ENCODE results near the gene DUSP6. TPM values are rescaled to one million over a fixed set of nuclear protein-coding genes. Genes with fewer than 3 reads are reported as not detected.
"Not testable (repeated sequence)": the region's sequence is repeated elsewhere in the genome, so short reads cannot be mapped to it uniquely, and the experiment has no call there.

DUSP6 gene
- polyA plus RNA-seq, 1 donor = 76.1 TPM

- DNase-seq = no peak
These were observed 1.7 kb upstream of the DUSP6 start for GRCh38 chr12:89353823-89354611.

GRCh38 chr12:89353188-89353822 lies 1.0 kb upstream of the DUSP6 start:
- peak; percentile 82 for DNase-seq

- DNase-seq = no peak
These were observed 134 bp downstream of the DUSP6 start for GRCh38 chr12:89352242-89352491.

- DNase-seq = no peak
These were observed 636 bp downstream of the DUSP6 start for GRCh38 chr12:89351489-89352241.

- DNase-seq = no peak
These were observed 1.4 kb downstream of the DUSP6 start for GRCh38 chr12:89350630-89351488.

GRCh38 chr12:89350260-89350629 lies 2.1 kb downstream of the DUSP6 start:
- DNase-seq = no peak

GRCh38 chr12:89349814-89350213 lies 2.5 kb downstream of the DUSP6 start:
- no peak for DNase-seq

GRCh38 chr12:89348894-89349699 lies 3.2 kb downstream of the DUSP6 start:
- DNase-seq = no peak

GRCh38 chr12:89347325-89347829 lies 4.9 kb downstream of the DUSP6 start:
- DNase-seq = no peak

GRCh38 chr12:89346741-89347324 lies 5.5 kb downstream of the DUSP6 start:
- no peak for DNase-seq

GRCh38 chr12:89345830-89346740 lies 6.2 kb downstream of the DUSP6 start:
- DNase-seq = peak; percentile 76

- DNase-seq = no peak
These were observed 6.9 kb downstream of the DUSP6 start for GRCh38 chr12:89345376-89345775.

- no peak for DNase-seq
These were observed 7.5 kb downstream of the DUSP6 start for GRCh38 chr12:89344862-89345202.

GRCh38 chr12:89344043-89344861 lies 8.0 kb downstream of the DUSP6 start:
- DNase-seq = no peak

- no peak for DNase-seq
These were observed 9.2 kb downstream of the DUSP6 start for GRCh38 chr12:89343127-89343526.

- DNase-seq = no peak
These were observed 11.4 kb downstream of the DUSP6 start for GRCh38 chr12:89340861-89341260.

- no peak for DNase-seq
These were observed 12.8 kb downstream of the DUSP6 start for GRCh38 chr12:89339526-89339925.

GRCh38 chr12:89337136-89337535 lies 15.2 kb downstream of the DUSP6 start:
- not testable (repeated sequence) for DNase-seq

All from left kidney (tissue), 2 donors.